ENCODE results near the gene PUM1. TPM values are rescaled to one million over a fixed set of nuclear protein-coding genes. Genes with fewer than 3 reads are reported as not detected.

Gene PUM1
- total RNA-seq, 2 experiments from 2014 or later = 93.4 to 94.6 TPM

DNA sequence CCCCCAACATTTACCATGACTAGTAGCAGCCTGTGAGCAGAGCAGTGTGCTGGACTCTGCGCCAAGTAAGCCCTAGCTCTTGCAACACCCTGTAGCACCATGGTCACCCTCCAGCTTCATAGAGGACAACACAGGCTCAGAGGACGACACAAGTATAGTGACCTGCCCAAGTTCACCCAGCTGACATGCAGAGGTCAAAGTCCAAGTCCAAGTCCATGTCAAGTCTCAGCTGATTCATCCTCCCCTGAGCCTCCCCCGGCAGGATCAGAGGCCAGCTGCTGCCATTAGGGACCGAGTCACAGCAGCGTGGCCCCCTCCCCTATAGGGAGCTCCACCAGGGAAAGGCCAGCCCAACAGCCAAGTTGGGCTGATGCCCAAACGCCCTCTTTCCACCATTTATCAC is 172.8 kb downstream of the PUM1 start:
- no peak overlapping the region for H3K27ac Mint-ChIP-seq
- no peaks in the 10 kb centered on the region for H3K9me3 Mint-ChIP-seq
- H3K36me3 Mint-ChIP-seq = no peaks in the 10 kb centered on the region
- no peak overlapping the region for H3K4me3 Mint-ChIP-seq
- peaks cover 2% of the 10 kb centered on the region for H3K4me1 Mint-ChIP-seq
- DNase-seq = no peak
- peaks cover 13% of the 10 kb centered on the region for H3K27me3 Mint-ChIP-seq

DNA sequence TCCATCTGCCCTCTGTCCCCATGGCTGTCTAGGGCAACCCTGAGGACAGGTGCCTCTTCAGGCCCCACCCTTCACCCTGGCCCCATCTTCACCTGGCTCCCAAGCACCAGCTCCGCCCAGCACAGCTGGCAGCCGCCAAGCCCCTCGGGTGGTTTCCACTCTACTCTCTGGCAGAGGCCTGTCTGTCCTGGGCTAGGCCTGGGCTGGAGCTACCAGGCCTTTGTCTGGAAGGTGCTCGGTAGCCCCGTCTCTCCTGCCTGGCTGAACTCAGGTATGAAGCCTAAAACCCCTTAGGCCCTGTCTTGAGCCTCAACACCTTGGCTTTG is 174.3 kb downstream of the PUM1 start:
- H3K9me3 Mint-ChIP-seq = no peaks in the 10 kb centered on the region
- no peak overlapping the region for H3K27ac Mint-ChIP-seq
- no peaks in the 10 kb centered on the region for H3K36me3 Mint-ChIP-seq
- peaks cover 2% of the 10 kb centered on the region for H3K4me1 Mint-ChIP-seq
- DNase-seq = no peak
- no peak overlapping the region for H3K4me3 Mint-ChIP-seq
- peaks cover 12% of the 10 kb centered on the region for H3K27me3 Mint-ChIP-seq

DNA sequence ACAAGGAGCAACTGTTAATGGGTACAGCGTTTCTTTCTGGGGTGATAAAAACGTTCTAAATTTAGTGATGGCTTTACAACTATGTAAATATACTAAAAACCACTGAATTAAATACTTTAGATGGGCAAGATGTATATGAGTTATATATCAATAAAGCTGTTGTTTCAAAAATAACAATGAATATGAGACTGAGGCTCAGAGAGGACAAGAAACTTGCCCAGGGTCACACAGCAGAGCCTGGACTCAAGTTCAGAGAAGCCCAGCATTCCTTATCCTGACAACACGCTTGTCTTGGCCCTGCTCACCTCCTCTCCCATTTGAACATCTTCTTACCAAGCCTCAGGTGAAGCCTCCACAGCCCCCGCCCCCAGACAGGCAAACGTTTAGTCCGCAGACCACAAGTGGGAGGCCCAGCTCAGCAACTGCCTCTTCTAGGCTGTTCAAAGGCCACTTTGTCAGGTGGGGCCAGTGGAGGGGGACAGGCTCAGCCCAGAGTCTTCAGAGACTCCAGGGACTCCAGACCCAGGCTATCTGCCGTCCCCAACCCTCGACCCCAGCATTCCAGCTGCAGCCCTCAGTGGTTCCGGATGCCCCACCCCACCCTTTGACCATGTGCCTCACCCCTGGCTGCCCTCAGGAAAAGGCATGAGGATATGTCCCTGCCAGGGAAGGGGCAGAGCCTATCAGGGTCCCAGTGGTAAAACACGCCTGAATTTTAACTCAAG is 174.9 kb downstream of the PUM1 start:
- peaks cover 2% of the 10 kb centered on the region for H3K4me1 Mint-ChIP-seq
- H3K36me3 Mint-ChIP-seq = no peaks in the 10 kb centered on the region
- no peak overlapping the region for H3K27ac Mint-ChIP-seq
- peaks cover 7% of the 10 kb centered on the region for H3K27me3 Mint-ChIP-seq
- H3K4me3 Mint-ChIP-seq = no peak overlapping the region
- no peak for DNase-seq
- no peaks in the 10 kb centered on the region for H3K9me3 Mint-ChIP-seq

DNA sequence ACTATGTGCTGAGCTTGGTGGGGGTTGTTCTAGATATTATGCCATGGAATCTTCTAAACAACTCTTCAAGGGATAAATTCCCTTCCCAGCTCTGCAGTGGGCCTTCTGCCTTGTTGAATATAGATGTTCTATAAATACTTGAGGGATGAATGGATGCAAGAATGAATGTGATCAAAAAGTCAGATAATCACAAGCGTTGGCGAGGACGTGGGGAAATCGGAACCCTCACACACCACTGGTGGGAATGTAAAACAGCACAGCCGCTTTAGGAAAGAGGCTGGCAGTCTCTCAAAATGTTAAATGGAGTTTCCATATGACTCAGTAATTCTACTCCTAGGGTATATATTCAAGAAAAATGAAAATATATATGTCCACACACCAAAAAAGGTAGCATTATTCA is 176.0 kb downstream of the PUM1 start:
- H3K4me1 Mint-ChIP-seq = peaks cover 2% of the 10 kb centered on the region
- no peak overlapping the region for H3K4me3 Mint-ChIP-seq
- H3K27ac Mint-ChIP-seq = no peak overlapping the region
- no peaks in the 10 kb centered on the region for H3K36me3 Mint-ChIP-seq
- no peaks in the 10 kb centered on the region for H3K9me3 Mint-ChIP-seq
- no peak for DNase-seq
- H3K27me3 Mint-ChIP-seq = peaks cover 9% of the 10 kb centered on the region

DNA sequence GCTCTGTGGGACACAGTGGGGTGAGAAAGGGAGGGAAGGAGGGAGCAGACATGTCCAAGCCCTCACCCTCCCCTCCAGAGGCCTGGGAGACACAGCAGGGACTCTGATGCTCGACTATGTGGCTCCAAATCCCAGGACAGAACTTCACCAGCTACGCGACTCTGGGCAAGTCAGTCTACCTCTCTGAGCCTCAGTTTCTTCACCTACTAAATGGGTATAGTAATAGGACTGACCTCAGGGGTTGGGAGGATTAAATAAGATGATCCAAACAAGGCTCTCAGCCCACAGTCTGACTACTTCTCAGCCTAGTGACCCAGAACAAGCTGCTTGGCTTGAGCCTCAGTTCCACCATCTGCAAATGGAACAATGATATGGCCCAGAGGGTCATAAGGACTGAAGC is 176.5 kb downstream of the PUM1 start:
- Mint-ChIP-seq H3K9me3 (no peaks in the 10 kb centered on the region), H3K4me3 (no peak overlapping the region), H3K4me1 (peaks cover 2% of the 10 kb centered on the region), H3K27me3 (peaks cover 14% of the 10 kb centered on the region), H3K27ac (no peak overlapping the region), H3K36me3 (no peaks in the 10 kb centered on the region)
- DNase-seq = no peak

DNA sequence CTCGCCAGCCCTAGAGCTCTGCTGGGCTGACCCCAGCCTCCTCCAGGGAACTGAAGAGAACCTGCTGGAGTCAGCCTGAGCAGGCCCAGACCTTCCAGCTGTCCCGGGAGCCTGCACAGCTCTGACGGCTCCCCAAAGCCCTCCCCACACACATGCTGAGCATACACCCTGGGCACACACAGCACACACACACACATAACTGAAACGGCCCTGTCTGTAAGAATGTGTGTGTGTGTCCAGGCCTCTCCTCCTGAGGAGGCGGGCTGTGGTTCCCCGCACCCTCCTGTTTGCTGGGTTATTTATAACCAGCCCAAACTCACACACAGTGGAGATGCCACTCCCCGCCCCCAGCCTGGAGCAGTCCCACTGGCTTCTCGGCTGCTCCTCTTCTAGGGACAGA is 177.1 kb downstream of the PUM1 start:
- H3K9me3 Mint-ChIP-seq = no peaks in the 10 kb centered on the region
- DNase-seq = no peak
- no peaks in the 10 kb centered on the region for H3K36me3 Mint-ChIP-seq
- H3K4me3 Mint-ChIP-seq = no peak overlapping the region
- peaks cover 12% of the 10 kb centered on the region for H3K27me3 Mint-ChIP-seq
- peaks cover 2% of the 10 kb centered on the region for H3K4me1 Mint-ChIP-seq
- no peak overlapping the region for H3K27ac Mint-ChIP-seq

DNA sequence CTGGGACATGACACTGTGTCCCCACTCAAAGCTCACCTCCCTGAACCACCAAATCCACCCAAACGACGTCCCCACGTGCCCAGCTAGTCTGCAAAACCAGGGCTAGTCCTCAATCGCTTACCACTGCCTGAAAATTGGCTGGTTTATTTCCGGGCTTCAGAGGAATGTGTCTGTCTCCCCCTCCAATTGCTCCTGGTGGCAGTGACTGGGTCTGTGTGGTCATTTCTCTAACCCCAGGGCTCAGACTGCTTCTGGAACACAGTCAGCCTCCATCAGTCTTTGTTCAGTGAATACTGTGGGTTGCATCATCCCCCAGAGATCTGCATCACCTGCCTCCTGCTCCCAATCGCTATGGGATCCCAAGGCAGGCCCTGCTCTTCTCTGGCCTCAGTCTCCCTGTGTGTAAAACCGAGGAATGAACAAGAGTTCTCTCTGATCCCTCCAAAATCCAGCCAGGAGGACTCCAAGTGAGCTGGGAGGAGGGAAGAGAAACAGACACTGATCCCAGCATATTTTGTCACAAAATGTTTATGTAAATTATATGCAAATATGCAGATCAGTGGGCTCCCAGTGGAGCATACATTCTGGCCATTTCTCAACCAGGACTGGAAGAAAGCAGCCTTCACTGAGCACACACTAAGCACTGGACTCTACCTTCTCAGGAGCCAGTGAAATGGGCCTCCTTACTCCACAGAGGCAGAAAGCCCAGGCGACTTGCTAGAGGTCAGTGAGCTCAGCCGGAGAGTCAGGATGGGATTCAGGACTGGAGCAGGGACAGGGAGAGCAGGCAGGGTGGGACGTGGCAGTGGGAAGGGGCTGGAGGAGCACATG is 177.8 kb downstream of the PUM1 start:
- Mint-ChIP-seq H3K36me3 (no peaks in the 10 kb centered on the region), H3K4me1 (peaks cover 2% of the 10 kb centered on the region), H3K27ac (no peak overlapping the region), H3K27me3 (peaks cover 7% of the 10 kb centered on the region), H3K4me3 (no peak overlapping the region), H3K9me3 (no peaks in the 10 kb centered on the region)
- no peak for DNase-seq

DNA sequence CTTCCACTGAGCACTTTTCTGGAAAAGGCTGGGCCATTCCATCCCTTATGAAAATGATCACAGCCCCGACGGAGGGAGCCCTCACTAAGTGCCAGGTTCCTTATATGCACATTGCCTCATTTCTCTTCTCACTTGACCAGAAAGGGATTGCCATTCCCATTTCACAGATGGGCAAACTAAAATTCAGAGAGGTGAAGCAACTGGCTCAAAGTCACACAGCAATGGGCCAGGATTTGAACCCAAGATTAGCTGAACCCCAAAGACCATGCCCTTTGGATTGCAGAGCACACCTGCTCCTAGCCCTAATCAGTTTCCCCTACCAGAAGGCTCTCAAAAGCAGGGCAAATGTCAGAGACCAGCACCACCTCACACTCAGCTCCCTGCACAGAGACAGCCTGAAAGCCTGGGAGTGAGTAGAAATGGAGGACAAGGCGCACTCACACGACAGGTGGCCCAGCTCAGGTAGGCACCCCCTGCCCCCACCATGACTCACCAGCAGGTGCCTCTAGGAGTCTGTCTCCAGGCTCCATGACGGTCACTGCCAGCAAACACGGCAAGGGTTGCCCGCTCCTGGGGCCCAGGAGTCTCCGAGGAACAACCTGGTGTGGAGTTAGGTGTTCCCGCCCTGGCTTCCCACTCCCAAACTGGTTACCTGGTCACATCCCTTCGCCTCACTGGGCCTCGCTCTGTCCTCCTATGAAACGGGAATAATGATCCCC is 178.6 kb downstream of the PUM1 start:
- Mint-ChIP-seq H3K4me1 (peaks cover 2% of the 10 kb centered on the region), H3K9me3 (no peaks in the 10 kb centered on the region), H3K4me3 (no peak overlapping the region), H3K36me3 (no peaks in the 10 kb centered on the region), H3K27me3 (peaks cover 7% of the 10 kb centered on the region), H3K27ac (no peak overlapping the region)
- DNase-seq = no peak

DNA sequence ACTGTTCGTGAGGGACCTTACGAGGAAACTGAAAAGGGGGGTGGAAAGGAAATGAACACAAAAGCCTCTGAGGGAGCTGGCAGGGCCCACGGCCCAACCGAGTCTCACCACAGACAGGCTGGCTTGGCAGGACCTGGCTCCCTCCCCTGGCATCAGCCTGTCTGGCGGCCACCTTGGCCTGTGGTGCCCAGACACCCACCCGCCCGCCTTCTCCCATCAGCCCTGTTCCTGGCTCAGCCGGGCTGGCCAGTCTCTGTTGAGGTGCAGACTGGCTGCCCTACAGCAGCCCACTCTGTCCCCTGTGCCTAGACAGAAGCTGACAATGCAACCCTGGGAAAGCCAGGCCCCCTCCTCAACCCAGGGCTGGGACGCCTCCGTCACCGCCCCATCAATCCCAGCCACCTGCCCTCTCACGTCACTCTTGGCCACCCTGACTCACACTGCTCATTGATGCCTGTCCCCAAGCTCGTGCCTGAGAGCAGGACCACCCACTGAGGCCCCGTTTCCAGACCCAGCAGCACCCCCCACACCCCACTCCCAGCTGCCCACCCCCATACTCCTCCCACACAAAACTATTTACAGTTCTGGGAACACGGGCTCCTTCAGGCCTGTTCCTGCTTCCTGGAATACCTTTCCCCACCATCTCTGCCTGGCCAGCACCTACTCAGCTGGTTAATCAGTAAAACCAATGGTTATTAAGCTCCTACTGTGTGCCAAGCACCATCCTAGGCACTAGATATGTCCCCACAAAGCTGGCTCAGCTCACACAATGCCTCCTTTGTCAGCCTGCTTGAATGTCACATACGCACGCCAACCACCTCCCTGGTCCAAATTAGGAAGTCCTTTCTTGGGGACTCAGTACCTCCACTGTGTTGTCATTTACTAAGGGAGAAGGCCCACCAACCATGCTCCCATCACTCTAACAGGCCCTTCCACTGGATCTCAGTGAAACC is 179.7 kb downstream of the PUM1 start:
- no peaks in the 10 kb centered on the region for H3K36me3 Mint-ChIP-seq
- no peaks in the 10 kb centered on the region for H3K9me3 Mint-ChIP-seq
- H3K4me1 Mint-ChIP-seq = peaks cover 2% of the 10 kb centered on the region
- H3K27ac Mint-ChIP-seq = no peak overlapping the region
- H3K27me3 Mint-ChIP-seq = peaks cover 7% of the 10 kb centered on the region
- DNase-seq = no peak
- no peak overlapping the region for H3K4me3 Mint-ChIP-seq

DNA sequence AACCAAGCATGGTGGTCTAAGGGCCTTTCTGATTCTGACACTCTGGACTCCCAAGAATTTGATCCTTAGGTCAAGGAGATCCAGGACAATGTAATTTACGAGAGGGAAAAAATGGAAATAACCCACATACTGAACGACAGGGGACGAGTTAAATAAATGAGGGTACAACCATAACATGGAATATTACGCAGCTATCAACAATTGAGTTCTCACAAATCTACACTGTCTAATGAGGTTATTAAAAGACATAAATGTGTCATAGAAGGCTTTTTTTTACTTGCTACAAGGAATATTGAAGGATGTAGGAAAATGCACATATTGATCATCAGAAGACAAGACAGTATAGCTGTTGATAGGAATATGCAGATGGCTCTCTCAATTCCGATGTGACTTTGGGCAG is 180.8 kb downstream of the PUM1 start:
- Mint-ChIP-seq H3K4me1 (peaks cover 2% of the 10 kb centered on the region), H3K4me3 (no peak overlapping the region), H3K36me3 (no peaks in the 10 kb centered on the region), H3K27me3 (peaks cover 7% of the 10 kb centered on the region), H3K27ac (no peak overlapping the region), H3K9me3 (no peaks in the 10 kb centered on the region)
- no peak for DNase-seq

DNA sequence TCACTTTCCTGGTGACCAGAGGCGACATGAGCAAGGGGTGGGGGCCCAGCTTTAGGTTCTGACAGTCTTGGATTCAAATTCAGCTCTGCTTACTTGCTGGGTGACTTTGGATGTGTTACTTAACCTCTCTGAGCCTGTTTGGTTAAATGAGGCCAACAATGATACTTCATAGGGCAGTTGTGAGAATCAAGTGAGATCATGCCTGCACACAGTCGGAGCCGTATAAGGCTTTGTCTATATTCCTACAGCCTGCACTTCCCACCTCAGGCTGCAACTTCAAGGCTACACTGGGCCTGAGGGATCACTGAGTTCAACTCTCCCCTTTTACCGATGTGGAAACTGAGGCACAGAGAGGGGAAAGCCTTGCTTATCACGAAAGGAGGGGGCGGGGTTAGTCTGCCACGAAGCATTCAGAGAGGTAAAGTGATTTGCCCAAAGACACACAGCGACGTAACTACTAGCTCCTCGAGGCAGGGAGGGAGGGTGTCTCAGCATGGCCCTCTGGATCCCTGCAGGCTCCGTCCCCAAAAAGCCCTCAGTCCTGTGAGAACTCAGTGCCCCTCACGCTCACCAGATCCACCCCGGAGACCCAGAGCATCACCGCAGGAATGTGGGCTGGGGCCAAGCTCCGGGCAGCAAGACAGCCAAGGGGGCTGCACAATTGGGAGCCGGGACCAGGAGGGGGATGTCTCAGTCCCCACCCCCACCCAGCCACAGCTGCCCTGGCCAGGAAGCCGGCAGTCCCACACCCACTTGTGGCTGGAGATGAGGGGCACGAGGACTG is 181.9 kb downstream of the PUM1 start:
- Mint-ChIP-seq H3K27me3 (peaks cover 7% of the 10 kb centered on the region), H3K4me1 (peaks cover 3% of the 10 kb centered on the region)

DNA sequence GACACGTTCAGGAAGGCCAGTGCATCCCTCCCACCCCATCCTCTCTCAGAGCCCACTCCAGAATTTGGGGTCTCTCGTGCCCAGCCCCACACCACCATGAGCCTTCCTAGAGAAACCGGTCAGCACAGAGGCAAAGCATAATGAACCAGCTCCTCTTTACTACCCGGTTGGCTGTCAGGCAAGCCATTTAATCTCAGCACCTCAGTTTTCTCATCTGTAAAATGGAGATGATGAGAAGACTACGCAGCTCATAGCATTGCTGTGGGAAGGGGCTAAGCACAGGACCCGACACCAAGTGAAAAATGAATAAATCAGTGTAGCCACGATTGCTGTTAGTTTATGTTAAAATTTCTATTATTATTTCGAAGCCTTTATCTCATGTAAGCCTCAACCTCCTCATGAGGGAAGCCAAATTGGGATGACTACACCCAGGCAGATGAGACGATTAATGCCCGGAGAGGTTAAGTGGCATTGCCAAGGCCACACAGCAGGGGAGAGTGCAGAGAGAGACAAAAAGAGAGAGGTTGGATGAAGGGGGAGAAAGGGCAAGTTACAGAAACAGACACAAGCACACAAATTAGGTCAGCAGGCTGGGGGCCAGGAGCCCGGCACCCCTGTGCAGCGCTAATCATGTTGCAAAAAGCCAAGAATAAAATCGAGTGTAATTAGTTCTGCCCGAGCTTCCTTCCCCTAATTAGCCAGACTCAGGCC is 182.7 kb downstream of the PUM1 start:
- Mint-ChIP-seq H3K9me3 (no peaks in the 10 kb centered on the region), H3K4me1 (peaks cover 3% of the 10 kb centered on the region), H3K27me3 (peaks cover 7% of the 10 kb centered on the region), H3K36me3 (no peaks in the 10 kb centered on the region), H3K27ac (no peak overlapping the region), H3K4me3 (no peak overlapping the region)
- no peak for DNase-seq

More for the DNA sequence above, 181.9 kb downstream of the PUM1 start:
- no peak for DNase-seq
- Mint-ChIP-seq H3K27ac (no peak overlapping the region), H3K36me3 (no peaks in the 10 kb centered on the region), H3K4me3 (no peak overlapping the region), H3K9me3 (no peaks in the 10 kb centered on the region)
